HG03135 (cell line): ENCODE measurements around the gene FAM72C.
"Not testable (repeated sequence)": the region's sequence is repeated elsewhere in the genome, so short reads cannot be mapped to it uniquely, and the experiment has no call there.

ENCODE experiments used
- ATAC-seq: cut with Tn5 transposase; IDR thresholded peaks from one replicate; pipeline ENCODE4 v1.9.1; 2021; ENCODE audit warnings: mild to moderate bottlenecking, moderate library complexity; ENCODE audit not compliant: unreplicated experiment

Gene FAM72C

DNA sequence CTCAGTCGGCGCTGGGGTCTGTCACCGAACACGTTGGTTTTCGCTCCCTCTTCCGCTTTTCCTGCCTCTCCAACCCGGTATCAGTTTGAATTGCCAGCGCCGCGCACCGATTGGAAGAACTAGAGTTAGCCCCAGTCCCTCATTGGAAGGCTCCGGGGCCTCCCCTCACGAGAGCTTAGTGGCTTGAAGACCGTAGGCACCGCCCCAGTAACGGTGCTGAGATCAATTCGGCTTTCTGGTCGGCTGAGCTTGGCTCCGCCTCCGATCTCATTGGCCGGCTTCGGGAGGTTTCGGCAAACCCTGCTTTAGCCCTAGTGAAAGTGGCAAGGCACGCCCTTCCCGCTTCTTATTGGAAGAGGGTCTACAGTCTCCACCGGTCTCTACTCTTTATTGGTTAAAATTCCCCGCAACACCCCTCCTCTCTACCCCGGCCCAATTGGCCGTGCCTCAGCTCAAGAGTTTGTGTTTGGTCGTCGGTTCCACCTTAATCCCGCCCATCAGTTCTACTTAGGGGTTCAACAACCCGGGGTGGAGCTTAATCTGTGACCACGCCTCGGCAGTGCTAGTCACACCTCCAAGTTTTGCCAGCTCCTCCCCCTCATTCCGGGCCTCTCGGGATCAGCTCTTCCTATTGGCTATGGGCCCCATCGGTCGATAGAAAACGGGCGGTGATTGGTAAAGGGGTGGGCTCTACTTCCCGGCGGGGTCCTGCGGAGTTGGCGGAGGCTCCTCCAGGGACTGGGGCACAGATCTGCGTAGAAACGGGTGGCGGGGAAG, at the start of gene FAM72C:
Gene FAM72C, minus strand, starts transcription at position 63 of the 777 bp plus-strand sequence. CDS start 845 bp downstream, outside the sequence.
- ATAC-seq: peak; percentile 82

- ATAC-seq: not testable (repeated sequence)
These were observed 48.4 kb upstream of the FAM72C start for GRCh38 chr1:144020001-144020738.

GRCh38 chr1:144019101-144019500, 47.3 kb upstream of the FAM72C start:
- not testable (repeated sequence) for ATAC-seq

DNA sequence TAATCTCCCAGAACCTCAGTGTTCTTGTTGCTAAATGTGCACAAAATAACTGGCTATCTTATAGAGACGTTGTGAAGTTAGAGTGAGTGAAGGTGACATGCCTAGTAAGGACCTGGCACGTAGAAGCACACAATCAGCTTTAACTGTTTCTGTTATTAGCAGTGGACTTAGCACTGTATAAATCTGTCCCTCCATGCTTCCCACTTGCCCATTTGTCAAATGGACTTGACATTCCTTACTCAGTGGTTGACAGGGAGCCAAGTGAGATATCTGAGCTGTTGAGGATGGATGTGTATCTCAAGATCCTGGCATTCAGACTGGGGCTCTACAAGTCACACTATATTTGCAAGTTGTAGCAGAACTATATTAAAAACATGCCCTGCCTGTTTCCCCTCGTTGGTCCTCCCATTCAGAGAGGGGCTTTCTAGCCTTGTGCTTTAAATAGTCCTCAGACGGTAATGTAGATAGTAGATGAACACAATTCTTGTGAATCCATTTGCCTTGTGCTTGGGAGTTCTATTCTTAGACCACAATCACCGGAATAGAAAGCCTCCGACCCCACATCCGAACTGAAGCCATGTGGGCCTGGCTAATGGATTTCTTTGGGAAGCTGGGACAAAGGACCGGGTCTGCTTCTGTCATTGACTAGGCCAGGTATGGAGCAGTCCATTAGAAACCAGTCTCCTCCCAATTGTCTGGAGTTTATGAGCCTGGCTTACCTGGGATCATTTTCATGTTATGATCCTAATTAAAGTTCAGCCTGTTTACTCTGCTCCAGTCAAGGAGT, 43.6 kb upstream of the FAM72C start:
- not testable (repeated sequence) for ATAC-seq

GRCh38 chr1:144014528-144014927, 42.7 kb upstream of the FAM72C start:
- ATAC-seq: not testable (repeated sequence)

DNA sequence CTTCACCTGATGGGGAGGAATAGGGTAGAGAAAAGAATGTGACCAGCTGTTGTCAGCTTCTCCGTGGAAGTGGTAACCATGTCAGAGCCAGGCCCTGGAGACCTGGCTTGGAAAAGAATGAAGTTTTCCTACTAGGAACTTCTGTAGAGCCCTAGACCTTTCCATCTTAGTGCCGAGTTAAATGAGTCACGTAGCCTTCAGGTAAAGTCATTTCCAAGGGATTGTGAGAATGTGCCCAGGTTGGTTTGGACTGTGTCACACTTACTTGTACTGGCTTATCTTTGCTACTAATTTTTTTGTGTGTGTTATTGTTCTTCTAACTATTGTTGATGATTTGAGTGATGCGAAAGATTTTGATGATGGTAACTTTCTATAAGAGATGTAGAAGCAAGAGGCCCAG, 42.3 kb upstream of the FAM72C start:
- not testable (repeated sequence) for ATAC-seq

GRCh38 chr1:144012168-144012733, 40.5 kb upstream of the FAM72C start:
- ATAC-seq: peak; percentile 98

- ATAC-seq: peak; percentile 51
These were observed 37.6 kb upstream of the FAM72C start for GRCh38 chr1:144009410-144009809.

DNA sequence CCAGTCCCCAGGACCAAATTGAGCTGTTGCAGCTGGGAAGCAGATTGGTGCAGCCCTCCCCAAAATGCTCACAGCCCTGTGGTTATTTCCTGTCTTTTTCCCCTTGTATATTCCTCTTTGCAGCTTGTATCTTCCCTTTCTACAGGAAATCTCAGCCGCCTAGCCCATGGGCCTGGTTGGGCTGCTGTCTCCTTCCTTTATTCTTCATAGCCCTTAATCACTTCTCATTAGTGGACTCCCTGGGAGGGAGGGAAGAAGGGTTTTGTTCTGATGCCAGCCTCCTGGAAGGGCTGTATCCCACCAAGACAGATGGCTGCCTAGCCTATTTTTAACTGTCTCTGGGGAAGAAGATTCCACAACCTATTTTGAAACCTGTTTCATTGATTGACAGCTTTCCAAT, 32.5 kb upstream of the FAM72C start:
- ATAC-seq: not testable (repeated sequence)

GRCh38 chr1:144003306-144004029, 31.7 kb upstream of the FAM72C start:
- not testable (repeated sequence) for ATAC-seq

- peak; percentile 63 for ATAC-seq
These were observed 30.5 kb upstream of the FAM72C start for GRCh38 chr1:144002141-144002881.

DNA sequence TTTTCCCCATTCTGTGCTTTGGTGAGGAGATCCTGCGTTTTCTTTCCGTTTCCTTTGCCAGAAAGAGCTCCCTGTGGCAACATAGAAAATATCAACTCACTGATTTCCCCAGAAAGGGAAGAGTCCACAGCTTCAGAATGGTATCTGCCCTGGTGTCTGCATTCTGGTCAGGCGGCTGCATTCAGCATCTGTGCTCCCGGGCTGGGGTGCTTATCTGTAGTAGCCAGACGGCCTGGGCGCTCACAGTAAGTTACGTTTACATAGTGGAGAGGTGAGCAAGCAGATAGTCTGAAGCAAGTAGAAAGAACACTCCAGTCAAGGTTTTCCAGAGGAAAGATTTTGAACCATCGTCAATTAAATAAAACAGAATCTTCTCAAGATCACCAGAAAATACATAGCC, 29.3 kb upstream of the FAM72C start:
- not testable (repeated sequence) for ATAC-seq

GRCh38 chr1:143996020-143996419, 24.2 kb upstream of the FAM72C start:
- ATAC-seq: not testable (repeated sequence)

DNA sequence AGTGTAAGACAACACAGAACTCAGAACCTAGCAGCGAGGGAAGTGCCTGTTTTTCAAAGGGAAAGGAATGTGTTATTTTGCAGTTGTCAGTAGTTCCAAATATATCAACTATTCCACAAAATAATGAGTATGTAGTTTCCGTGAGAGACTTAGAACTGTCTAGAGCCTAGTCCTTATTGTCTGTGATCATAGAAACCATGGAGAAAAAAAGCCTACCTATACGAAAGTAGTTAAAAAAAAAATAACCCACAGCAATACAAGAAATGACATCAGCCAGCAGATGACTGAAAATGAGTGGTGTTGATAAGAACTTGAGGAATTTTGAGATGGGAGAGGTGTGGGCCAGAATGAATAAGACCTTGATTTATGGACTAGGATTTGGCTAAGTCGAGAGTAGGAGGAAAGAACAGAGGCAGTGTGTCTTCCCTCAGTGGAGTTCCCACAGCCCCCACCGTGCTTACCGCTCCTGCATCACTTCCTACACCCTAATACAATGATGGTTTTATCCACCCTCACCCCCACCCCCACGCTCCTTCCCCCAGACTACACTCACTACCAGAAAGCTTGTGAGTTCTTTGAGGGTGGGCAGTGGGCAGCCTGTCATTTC, 21.6 kb upstream of the FAM72C start:
- not testable (repeated sequence) for ATAC-seq

DNA sequence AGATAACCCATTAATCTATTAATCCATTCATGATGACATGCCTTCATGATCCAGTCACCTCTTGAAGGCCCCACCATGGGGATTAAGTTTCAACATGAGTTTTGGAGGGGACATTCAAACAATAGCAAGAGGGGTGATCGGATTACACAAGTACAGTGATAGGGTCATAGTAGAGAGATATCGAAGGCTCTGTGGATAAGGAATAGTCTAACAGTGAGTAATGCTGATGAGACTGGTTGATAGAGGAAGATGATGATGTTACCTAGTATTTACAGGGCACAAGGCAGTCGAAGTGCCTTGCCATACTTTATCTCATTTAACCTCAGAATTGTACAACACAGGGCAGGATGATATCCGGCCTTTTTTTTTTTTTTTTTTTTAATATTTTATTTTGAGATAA, 18.9 kb upstream of the FAM72C start:
- ATAC-seq: not testable (repeated sequence)

GRCh38 chr1:143989719-143990118, 17.9 kb upstream of the FAM72C start:
- ATAC-seq: not testable (repeated sequence)

DNA sequence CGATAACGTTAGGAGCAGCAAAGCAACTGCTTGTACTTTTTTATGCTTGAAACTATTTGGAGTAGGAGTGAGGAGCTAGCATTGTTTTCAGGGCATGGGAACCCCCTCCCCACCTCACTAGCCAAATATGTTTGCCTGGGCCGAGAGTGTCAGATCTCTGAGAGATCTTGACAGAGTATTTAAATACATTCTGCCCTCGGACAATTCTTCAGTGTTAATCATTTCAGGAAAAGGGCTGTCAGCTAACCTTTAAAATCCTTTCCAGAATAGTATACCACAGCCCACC, 17.6 kb upstream of the FAM72C start:
- not testable (repeated sequence) for ATAC-seq

GRCh38 chr1:143988602-143989426, 17.0 kb upstream of the FAM72C start:
- ATAC-seq: not testable (repeated sequence)
